Prostate gland (tissue), 2 donors: Measurements from ENCODE around the gene EFEMP2.

ENCODE experiments used
- POLR2A ChIP-seq: fragments of 450-650 bp; IDR thresholded peaks from one replicate; pipeline ENCODE4 v1.6.1; 2016; ENCODE audit warnings: antibody characterized with exemption, mild to moderate bottlenecking
- POLR2AphosphoS5 ChIP-seq: sonication (generic); formaldehyde crosslinking; IDR thresholded peaks from one replicate; pipeline ENCODE4 v1.6.1; 2017; ENCODE audit warnings: antibody characterized with exemption
- TF ChIP-seq, protein P1 (sequence below), 4 experiments: fragments of 200-600 bp in 2 of 4; fragments of 450-650 bp in 2 of 4; sonication (generic) in 2 of 4; IDR thresholded peaks; 1 replicate in 3 of 4; 2 replicates in 1 of 4; pipeline ENCODE4 v1.5.1; 2016 to 2019; ENCODE audit warnings: antibody characterized with exemption in 4 of 4, mild to moderate bottlenecking in 2 of 4, moderate library complexity in 2 of 4

DNA sequence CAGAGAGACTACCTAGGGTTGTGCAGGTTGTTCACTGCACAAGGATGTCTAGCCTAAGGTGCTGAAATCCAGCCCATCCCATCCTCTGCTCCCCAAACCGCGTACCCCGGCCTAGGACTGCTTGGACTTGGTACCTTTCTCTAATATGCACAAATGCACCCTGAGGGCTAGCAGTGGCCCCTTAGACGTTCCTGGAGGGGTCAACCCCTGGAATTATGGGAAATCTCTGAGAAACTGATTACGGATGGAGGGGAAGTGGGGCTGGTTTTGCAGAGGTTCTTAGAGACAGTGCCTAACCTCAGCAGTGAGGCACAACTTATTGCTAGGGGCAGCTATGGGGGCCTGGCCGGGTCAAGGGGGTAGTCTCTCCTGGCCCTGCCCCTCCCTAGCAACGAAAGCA is 43.8 kb upstream of the EFEMP2 start:
- TF ChIP-seq POLR2AphosphoS5 = no peak
- TF ChIP-seq, protein P1, sequence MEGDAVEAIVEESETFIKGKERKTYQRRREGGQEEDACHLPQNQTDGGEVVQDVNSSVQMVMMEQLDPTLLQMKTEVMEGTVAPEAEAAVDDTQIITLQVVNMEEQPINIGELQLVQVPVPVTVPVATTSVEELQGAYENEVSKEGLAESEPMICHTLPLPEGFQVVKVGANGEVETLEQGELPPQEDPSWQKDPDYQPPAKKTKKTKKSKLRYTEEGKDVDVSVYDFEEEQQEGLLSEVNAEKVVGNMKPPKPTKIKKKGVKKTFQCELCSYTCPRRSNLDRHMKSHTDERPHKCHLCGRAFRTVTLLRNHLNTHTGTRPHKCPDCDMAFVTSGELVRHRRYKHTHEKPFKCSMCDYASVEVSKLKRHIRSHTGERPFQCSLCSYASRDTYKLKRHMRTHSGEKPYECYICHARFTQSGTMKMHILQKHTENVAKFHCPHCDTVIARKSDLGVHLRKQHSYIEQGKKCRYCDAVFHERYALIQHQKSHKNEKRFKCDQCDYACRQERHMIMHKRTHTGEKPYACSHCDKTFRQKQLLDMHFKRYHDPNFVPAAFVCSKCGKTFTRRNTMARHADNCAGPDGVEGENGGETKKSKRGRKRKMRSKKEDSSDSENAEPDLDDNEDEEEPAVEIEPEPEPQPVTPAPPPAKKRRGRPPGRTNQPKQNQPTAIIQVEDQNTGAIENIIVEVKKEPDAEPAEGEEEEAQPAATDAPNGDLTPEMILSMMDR (IDR thresholded peaks at IDR 0.05) = no peak
- no peak for TF ChIP-seq POLR2A
